Retinal pigment epithelial cell (primary cell): ENCODE results near the gene NECAB3.

Experiments
- DNase-seq: peaks from one replicate; pipeline ENCODE4 v3.0.0-alpha.2; 2010; ENCODE audit warnings: low read depth
- H3K4me3 ChIP-seq: 2 replicates; pipeline ENCODE4 v1.5.1; 2011; ENCODE audit warnings: mild to moderate bottlenecking, low read length, control low read depth, moderate library complexity
- TF ChIP-seq, protein P1 (sequence below): conservative IDR thresholded peaks from 2 replicates; pipeline ENCODE4 v1.5.1; 2011; ENCODE audit warnings: low read depth, low read length, control low read depth, inconsistent platforms

Gene NECAB3

DNA sequence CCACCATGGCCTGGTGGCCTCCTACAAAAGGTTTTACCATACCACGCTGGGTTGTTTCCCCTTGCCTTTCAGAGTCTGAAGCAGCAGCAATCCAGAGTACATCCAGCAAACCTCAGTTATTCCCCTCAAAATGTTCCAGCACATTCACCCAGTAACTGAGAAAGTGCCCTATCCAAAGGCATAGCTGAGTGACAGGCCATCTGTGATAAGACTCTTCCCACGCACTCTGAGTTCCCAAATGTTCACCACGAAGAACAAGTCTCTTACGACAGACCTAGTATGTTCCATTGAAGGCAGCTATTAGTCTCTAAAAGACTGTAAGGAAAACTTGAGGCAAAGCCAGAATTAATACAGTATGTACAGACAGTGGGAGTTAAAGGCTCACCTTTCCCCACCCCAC lies 43.7 kb downstream of the NECAB3 start:
- no peak for DNase-seq
- TF ChIP-seq, protein P1, sequence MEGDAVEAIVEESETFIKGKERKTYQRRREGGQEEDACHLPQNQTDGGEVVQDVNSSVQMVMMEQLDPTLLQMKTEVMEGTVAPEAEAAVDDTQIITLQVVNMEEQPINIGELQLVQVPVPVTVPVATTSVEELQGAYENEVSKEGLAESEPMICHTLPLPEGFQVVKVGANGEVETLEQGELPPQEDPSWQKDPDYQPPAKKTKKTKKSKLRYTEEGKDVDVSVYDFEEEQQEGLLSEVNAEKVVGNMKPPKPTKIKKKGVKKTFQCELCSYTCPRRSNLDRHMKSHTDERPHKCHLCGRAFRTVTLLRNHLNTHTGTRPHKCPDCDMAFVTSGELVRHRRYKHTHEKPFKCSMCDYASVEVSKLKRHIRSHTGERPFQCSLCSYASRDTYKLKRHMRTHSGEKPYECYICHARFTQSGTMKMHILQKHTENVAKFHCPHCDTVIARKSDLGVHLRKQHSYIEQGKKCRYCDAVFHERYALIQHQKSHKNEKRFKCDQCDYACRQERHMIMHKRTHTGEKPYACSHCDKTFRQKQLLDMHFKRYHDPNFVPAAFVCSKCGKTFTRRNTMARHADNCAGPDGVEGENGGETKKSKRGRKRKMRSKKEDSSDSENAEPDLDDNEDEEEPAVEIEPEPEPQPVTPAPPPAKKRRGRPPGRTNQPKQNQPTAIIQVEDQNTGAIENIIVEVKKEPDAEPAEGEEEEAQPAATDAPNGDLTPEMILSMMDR, result no peak
- H3K4me3 ChIP-seq, result no peak overlapping the region

DNA sequence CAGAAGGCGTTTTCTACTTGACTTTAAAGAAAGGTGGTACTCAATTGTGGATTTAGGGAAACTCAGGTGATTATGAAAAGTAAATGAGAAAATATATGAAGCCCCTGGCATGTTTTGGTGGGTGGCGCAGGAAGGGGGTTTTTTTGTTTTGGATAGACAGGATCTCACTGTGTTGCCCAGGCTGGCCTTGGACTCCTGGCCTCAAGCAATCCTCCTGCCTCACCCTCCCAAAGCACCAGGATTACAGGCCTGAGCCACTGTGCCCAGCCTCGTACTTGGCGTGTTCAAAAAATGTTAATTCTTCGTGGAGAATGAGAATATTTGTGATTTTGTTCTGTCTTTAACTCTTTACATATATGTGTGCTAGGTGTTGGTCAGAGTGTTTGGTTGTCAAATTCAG lies 44.2 kb downstream of the NECAB3 start:
- TF ChIP-seq, protein P1, result no peak
- DNase-seq, result no peak
- H3K4me3 ChIP-seq, result no peak overlapping the region

DNA sequence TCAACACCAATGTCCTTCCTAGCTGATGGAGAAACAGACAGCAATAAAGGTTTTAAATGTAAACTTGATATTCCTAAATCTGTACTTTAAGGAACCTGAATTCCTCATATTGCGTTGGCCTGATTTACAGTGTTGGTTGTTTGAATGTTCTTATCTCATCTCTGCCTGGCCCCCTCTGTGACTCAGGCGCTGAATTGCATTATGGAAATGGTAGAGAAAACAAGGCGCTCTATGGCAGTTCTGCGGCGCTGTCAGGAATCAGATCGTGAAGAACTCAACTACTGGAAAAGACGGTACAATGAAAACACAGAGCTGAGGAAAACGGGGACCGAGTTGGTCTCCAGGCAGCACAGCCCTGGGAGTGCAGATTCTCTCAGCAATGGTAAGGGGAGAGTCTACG lies 44.7 kb downstream of the NECAB3 start:
- DNase-seq, result no peak
- no peak overlapping the region for H3K4me3 ChIP-seq
- TF ChIP-seq, protein P1, result no peak

DNA sequence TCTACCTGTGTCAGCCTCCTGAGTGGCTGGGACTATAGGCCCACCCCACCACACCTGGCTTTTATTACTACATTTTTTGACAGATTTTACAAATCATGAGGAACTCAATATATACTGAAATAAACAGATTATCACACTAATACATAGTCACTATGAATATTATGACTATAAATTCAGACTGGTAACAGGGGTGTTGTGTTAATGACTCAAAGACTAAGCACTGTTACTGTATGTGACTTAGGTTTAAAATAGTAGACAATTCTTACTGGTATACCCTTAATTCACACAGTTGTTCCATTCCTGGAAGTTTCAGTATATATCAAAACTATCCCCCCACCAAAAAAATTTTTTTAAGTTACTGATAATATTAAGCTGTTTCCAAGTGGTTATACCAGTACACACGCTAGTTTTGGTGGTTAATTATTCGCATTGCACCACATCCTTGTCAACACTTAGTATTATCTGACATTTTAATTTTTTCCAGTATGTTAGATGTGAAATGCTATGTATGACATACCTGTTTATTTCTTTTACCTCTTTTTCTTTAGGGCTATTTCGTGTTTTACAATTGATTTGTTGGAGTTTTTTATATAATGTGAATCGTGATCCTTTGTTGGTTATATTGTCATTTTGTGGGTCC lies 46.5 kb downstream of the NECAB3 start:
- no peak overlapping the region for H3K4me3 ChIP-seq
- TF ChIP-seq, protein P1, result no peak
- DNase-seq, result no peak

DNA sequence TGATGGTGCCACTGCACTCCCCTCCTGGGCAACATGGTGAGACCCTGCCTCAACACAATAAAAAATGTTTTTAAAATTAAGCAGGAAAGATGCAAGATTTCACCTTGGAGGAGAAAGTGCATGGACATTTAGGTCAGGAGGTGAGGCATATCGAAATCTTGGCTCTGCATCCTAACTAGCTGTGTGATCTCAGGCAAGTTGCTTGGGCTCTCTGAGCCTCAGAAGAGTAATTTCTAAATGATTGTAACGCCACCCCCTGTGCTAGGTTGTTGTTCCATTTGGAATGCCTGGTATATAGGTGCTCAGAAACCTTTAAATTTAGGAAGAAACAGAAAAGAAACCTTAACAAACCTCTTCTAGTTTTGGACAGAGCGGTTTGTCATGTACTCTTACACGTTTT lies 48.0 kb downstream of the NECAB3 start:
- H3K4me3 ChIP-seq, result no peak overlapping the region
- no peak for DNase-seq
- TF ChIP-seq, protein P1, result no peak

DNA sequence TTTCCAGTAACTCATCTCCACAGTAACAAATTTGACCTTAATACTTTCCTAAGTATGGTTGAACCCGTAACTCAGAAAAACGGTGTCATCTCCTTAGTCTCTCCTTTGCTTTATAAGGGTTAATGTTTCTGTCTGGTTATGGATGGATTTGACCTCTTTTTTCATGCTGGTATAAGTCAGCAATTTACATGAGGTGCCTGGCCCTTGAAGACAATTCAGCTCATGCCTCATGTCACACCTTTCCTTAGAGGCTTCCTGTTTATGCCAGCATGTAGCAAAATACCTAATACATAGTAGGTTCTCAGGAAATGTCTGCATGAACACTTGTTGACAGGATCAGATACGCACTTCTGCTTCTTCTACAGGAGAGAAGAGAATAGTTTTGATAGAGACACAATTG lies 49.8 kb downstream of the NECAB3 start:
- no peak overlapping the region for H3K4me3 ChIP-seq
- DNase-seq, result no peak
- TF ChIP-seq, protein P1, result no peak

DNA sequence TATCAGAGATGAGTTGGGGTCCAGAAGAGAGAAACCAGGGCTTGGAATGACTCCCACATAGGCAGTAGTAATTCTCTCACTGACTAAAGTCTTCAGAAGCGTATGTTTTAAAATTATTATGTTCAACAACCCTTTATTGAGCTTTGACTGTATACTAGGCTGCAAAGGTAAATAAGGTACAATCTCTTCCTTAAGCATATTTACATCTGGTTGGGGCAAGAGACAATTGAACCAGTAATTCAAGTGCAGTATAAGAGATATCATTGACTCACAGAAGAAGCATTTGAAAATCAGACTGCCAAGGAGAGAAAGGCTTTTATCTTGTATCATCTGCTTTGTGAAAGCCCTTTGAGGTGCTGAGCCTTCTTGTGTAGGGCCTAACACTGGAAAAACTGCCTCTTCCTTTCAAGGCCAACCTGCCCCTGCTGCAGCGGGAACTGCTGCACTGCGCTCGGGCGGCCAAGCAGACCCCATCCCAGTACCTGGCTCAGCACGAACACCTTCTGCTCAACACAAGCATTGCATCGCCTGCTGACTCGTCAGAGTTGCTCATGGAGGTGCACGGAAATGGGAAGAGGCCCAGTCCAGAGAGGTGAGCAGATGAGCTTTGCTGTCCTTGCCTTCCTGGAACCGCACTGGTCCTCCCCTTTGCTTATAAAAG lies 51.4 kb downstream of the NECAB3 start:
- H3K4me3 ChIP-seq, result no peak overlapping the region
- TF ChIP-seq, protein P1, result no peak
- DNase-seq, result no peak
